MCF 10A (cell line): ENCODE results near the gene ACTRT2. TPM values are rescaled to one million over a fixed set of nuclear protein-coding genes. Genes with fewer than 3 reads are reported as not detected.

Experiments
- BruUV-seq: library from RNA; stranded (reverse); fragments of 400-500 nt; replicated peaks from 2 replicates; lab custom pipeline; 2021; lab: Mats Ljungman, UMichigan
- CTCF ChIA-PET: fragments of 300-600 bp; sonication (Branson Sonifier 250); formaldehyde crosslinking; extraction: SDS; loops from one replicate; lab custom pipeline; 2021; ENCODE audit warnings: antibody characterized with exemption, inconsistent platforms; lab: Yijun Ruan, JAX
- POLR2A ChIA-PET: fragments of 300-600, 350-650 bp; sonication (Branson Sonifier 250); formaldehyde crosslinking; extraction: SDS; loops from one replicate; lab custom pipeline; 2020; ENCODE audit warnings: antibody characterized with exemption, inconsistent platforms; lab: Yijun Ruan, JAX
- DNase-seq: peaks from one replicate; pipeline ENCODE4 v3.0.0-alpha.2; 2018; ENCODE audit not compliant: unreplicated experiment
- H3K27ac Mint-ChIP-seq: one replicate; pipeline ENCODE4 v1.8.0; 2022; ENCODE audit warnings: mild to moderate bottlenecking, low read depth, mixed read lengths; ENCODE audit not compliant: unreplicated experiment
- H3K27me3 Mint-ChIP-seq: one replicate; pipeline ENCODE4 v1.8.0; 2022; ENCODE audit warnings: mixed read lengths; ENCODE audit not compliant: insufficient read depth, unreplicated experiment
- H3K36me3 Mint-ChIP-seq: one replicate; pipeline ENCODE4 v1.8.0; 2022; ENCODE audit warnings: mild to moderate bottlenecking, moderate library complexity, mixed read lengths; ENCODE audit not compliant: insufficient read depth, unreplicated experiment
- H3K4me1 Mint-ChIP-seq: one replicate; pipeline ENCODE4 v1.8.0; 2022; ENCODE audit warnings: mixed read lengths; ENCODE audit not compliant: insufficient read depth, unreplicated experiment
- H3K4me3 Mint-ChIP-seq: one replicate; pipeline ENCODE4 v1.8.0; 2022; ENCODE audit warnings: mild to moderate bottlenecking, moderate library complexity, mixed read lengths; ENCODE audit not compliant: unreplicated experiment
- H3K9me3 Mint-ChIP-seq: one replicate; pipeline ENCODE4 v1.8.0; 2022; ENCODE audit warnings: mixed read lengths; ENCODE audit not compliant: unreplicated experiment
- CTCF ChIP-seq: fragments of 200-600 bp; IDR thresholded peaks from one replicate; pipeline ENCODE4 v1.8.0; 2022; ENCODE audit warnings: antibody characterized with exemption, mild to moderate bottlenecking; ENCODE audit not compliant: unreplicated experiment
- intact Hi-C: fragments of 100-400 bp; cut with micrococcal nuclease; formaldehyde crosslinking; loops from 2 replicates; pipeline ENCODE4 v1.14.1; 2022
- total RNA-seq: library from RNA; stranded (reverse); gene quantifications from 2 replicates; pipeline ENCODE4 v1.2.3, GENCODE V29; 2022

ACTRT2 gene
- total RNA-seq, 1 experiment from 2014 or later: not detected

GRCh38 chr1:3042481-3042880 is 21.2 kb downstream of the ACTRT2 start:
- CTCF ChIA-PET: no interaction called here
- POLR2A ChIA-PET: no interaction called here
- peaks cover 18% of the 10 kb centered on the region for H3K9me3 Mint-ChIP-seq
- no peaks in the 10 kb centered on the region for H3K4me1 Mint-ChIP-seq
- intact Hi-C loops: no loop called here
- TF ChIP-seq CTCF: no peak
- no peak for DNase-seq
- H3K27me3 Mint-ChIP-seq: no peaks in the 10 kb centered on the region
- H3K27ac Mint-ChIP-seq: no peak overlapping the region
- H3K36me3 Mint-ChIP-seq: no peaks in the 10 kb centered on the region
- BruUV-seq: no TSS peak
- no peak overlapping the region for H3K4me3 Mint-ChIP-seq

DNA sequence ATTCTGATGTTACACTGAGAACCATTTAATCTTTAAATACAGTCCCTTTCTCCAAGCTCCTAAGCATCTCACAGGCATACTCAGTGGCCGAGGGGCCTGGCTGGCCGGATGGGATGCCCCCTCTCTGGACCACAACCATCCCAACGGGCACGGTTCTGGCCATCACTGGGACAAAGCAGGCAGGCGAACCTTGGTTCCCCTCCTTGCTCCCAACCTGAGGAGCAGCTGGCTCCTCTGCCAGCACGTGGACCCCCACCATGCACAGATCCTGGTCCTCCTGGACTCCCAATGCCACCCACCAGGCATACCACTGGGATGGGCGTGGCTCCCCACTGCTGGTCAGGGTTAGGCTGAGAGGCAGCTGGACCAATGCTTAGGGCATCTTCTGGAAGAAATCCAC is 27.9 kb downstream of the ACTRT2 start:
- no peak for TF ChIP-seq CTCF
- ChIA-PET POLR2A (no interaction called here), CTCF (no interaction called here)
- no TSS peak for BruUV-seq
- DNase-seq: no peak
- Mint-ChIP-seq H3K4me1 (no peaks in the 10 kb centered on the region), H3K36me3 (no peaks in the 10 kb centered on the region), H3K27me3 (no peaks in the 10 kb centered on the region), H3K4me3 (no peak overlapping the region), H3K9me3 (peaks cover 36% of the 10 kb centered on the region), H3K27ac (no peak overlapping the region)
- intact Hi-C loops: no loop called here

- intact Hi-C loops: no loop called here
- POLR2A ChIA-PET: no interaction called here
- no peaks in the 10 kb centered on the region for H3K36me3 Mint-ChIP-seq
- no peak for DNase-seq
- no TSS peak for BruUV-seq
- peaks cover 37% of the 10 kb centered on the region for H3K9me3 Mint-ChIP-seq
- CTCF ChIA-PET: no interaction called here
- H3K4me1 Mint-ChIP-seq: no peaks in the 10 kb centered on the region
- no peak for TF ChIP-seq CTCF
- H3K27ac Mint-ChIP-seq: no peak overlapping the region
- no peaks in the 10 kb centered on the region for H3K27me3 Mint-ChIP-seq
- no peak overlapping the region for H3K4me3 Mint-ChIP-seq
Measured at GRCh38 chr1:3049905-3050304, 28.6 kb downstream of the ACTRT2 start.

- no peak overlapping the region for H3K4me3 Mint-ChIP-seq
- no peaks in the 10 kb centered on the region for H3K27me3 Mint-ChIP-seq
- peaks cover 35% of the 10 kb centered on the region for H3K9me3 Mint-ChIP-seq
- ChIA-PET CTCF (no interaction called here), POLR2A (no interaction called here)
- H3K27ac Mint-ChIP-seq: no peak overlapping the region
- TF ChIP-seq CTCF: no peak
- DNase-seq: no peak
- no peaks in the 10 kb centered on the region for H3K36me3 Mint-ChIP-seq
- intact Hi-C loops: no loop called here
- BruUV-seq: no TSS peak
- no peaks in the 10 kb centered on the region for H3K4me1 Mint-ChIP-seq
Measured at GRCh38 chr1:3050603-3051002, 29.3 kb downstream of the ACTRT2 start.
